Ishikawa (cell line): ENCODE results near the gene KCTD16.

Experiments
- CEBPB ChIP-seq: IDR thresholded peaks from 2 replicates; pipeline ENCODE4 v1.6.1; 2012
- CREB1 ChIP-seq: IDR thresholded peaks from 2 replicates; pipeline ENCODE4 v1.6.1; 2012; ENCODE audit warnings: low read depth
- EGR1 ChIP-seq: IDR thresholded peaks from 2 replicates; pipeline ENCODE4 v1.6.1; 2012
- EP300 ChIP-seq: IDR thresholded peaks from 2 replicates; pipeline ENCODE4 v1.6.1; 2012; ENCODE audit warnings: borderline replicate concordance
- NFIC ChIP-seq: IDR thresholded peaks from 2 replicates; pipeline ENCODE4 v1.6.1; 2012
- RAD21 ChIP-seq: IDR thresholded peaks from 2 replicates; pipeline ENCODE4 v1.6.1; 2012; ENCODE audit warnings: low read depth
- TAF1 ChIP-seq: IDR thresholded peaks from 2 replicates; pipeline ENCODE4 v1.6.1; 2012; ENCODE audit warnings: low read depth, mild to moderate bottlenecking
- TCF12 ChIP-seq: IDR thresholded peaks from 2 replicates; pipeline ENCODE4 v1.6.1; 2012; ENCODE audit warnings: low read depth
- TEAD4 ChIP-seq: IDR thresholded peaks from 2 replicates; pipeline ENCODE4 v1.6.1; 2012
- YY1 ChIP-seq: IDR thresholded peaks from 2 replicates; pipeline ENCODE4 v1.6.1; 2012; ENCODE audit warnings: low read depth
- ZBTB7A ChIP-seq: IDR thresholded peaks from 2 replicates; pipeline ENCODE4 v1.6.1; 2012; ENCODE audit warnings: low read depth
- TF ChIP-seq, protein P1 (sequence below): IDR thresholded peaks from 2 replicates; pipeline ENCODE4 v1.6.1; 2012
- TF ChIP-seq, protein P2 (sequence below): IDR thresholded peaks from 2 replicates; pipeline ENCODE4 v1.6.1; 2012; ENCODE audit warnings: low read depth, mild to moderate bottlenecking

DNA sequence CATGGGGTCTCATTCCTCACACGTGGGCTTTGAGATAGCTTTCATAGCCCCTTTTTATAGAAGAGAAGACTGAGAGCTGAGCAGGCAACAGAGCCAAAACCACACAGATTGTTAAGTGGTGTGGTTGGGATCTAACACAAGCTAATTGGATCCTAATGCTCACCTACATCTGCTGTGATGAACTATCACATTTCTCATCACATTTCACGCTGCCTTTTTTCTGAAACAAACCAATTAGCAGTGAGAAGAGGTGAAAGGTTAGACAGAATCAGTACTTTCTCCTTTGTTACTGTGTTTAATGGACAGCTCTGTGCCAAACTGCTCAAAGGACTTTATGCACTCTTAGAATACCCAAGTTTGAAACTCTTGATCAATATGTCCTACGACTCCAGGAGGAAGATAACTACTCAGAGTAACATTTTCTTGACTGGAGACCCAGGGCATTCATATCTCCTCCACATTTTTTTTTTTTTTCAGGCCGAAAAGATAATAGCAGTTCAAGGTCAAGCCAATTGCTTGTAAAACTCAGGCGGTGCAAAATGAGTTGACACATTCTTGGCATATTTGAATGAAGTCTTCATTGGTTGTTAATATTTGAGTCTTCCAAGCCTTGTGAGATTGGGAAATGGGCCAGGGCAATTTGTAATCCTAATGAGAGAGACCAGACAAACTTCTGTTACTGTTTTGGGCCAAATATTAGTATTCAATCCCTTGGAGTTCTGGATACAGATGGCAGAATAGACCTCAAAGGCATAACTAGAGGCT lies 138.4 kb downstream of the KCTD16 start:
- no peak for TF ChIP-seq TAF1
- TF ChIP-seq, protein P1, sequence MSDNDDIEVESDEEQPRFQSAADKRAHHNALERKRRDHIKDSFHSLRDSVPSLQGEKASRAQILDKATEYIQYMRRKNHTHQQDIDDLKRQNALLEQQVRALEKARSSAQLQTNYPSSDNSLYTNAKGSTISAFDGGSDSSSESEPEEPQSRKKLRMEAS = no peak
- TF ChIP-seq RAD21 = no peak
- no peak for TF ChIP-seq EP300
- no peak for TF ChIP-seq TCF12
- TF ChIP-seq ZBTB7A = no peak
- no peak for TF ChIP-seq EGR1
- TF ChIP-seq TEAD4 = no peak
- TF ChIP-seq, protein P2, sequence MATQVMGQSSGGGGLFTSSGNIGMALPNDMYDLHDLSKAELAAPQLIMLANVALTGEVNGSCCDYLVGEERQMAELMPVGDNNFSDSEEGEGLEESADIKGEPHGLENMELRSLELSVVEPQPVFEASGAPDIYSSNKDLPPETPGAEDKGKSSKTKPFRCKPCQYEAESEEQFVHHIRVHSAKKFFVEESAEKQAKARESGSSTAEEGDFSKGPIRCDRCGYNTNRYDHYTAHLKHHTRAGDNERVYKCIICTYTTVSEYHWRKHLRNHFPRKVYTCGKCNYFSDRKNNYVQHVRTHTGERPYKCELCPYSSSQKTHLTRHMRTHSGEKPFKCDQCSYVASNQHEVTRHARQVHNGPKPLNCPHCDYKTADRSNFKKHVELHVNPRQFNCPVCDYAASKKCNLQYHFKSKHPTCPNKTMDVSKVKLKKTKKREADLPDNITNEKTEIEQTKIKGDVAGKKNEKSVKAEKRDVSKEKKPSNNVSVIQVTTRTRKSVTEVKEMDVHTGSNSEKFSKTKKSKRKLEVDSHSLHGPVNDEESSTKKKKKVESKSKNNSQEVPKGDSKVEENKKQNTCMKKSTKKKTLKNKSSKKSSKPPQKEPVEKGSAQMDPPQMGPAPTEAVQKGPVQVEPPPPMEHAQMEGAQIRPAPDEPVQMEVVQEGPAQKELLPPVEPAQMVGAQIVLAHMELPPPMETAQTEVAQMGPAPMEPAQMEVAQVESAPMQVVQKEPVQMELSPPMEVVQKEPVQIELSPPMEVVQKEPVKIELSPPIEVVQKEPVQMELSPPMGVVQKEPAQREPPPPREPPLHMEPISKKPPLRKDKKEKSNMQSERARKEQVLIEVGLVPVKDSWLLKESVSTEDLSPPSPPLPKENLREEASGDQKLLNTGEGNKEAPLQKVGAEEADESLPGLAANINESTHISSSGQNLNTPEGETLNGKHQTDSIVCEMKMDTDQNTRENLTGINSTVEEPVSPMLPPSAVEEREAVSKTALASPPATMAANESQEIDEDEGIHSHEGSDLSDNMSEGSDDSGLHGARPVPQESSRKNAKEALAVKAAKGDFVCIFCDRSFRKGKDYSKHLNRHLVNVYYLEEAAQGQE = no peak
- TF ChIP-seq CEBPB = no peak
- TF ChIP-seq NFIC = no peak
- TF ChIP-seq YY1 = no peak
- TF ChIP-seq CREB1 = no peak
